GM18511 (cell line): ENCODE measurements around the gene ALKBH6.
"Not testable (repeated sequence)": the region's sequence is repeated elsewhere in the genome, so short reads cannot be mapped to it uniquely, and the experiment has no call there.

Experiments used
- ATAC-seq: cut with Tn5 transposase; IDR thresholded peaks from one replicate; pipeline ENCODE4 v1.9.1; 2021; ENCODE audit warnings: mild to moderate bottlenecking, moderate library complexity; ENCODE audit not compliant: unreplicated experiment

ALKBH6 gene

DNA sequence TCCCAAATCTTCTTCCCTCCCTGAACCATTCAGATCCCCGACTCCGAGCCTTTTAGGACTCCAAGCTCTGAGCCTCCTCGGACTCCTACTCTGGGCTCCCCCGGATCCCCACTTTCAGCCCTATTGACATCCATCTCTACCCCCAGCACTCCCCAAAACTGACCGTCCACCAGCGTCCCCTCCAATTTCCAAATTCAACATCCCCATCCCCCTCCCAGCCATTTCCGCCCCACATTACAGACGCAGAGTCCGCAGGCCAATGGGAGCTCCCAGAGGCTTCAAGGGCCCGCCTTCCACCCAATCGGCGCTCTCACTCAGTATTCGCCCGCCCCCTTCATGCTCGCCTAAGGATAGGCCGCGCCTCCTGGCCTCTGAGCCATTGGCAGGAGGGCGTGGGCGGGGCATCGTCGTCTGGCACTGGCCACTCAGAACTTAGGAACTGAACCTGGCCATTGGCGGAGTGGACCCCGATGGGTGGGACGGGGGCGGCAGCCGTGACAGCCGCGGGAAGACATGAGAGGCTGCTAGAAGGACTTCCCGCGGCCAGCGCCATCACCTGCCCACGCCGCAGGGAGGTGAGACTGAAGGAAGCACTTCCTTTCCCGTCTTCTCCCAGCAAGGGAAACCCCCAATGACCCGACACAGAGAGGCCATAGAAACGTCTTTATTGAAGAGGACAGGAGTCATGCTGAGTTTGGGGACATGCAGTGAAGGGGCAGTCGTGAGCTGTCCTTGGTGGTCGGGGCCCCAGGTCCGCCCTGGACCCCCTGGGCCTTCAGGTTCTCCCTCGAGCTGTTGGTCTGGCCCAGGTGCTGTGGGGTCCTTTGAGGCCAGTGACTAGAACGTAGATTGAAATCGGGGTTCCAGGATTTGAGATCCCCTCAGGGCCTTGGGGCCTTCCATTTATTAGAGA is at the start of gene ALKBH6:
ALKBH6 (minus strand) TSS at position 202 of the 913 bp plus-strand sequence. CDS start 816 bp downstream, outside the sequence.
- peak; percentile 98 for ATAC-seq

DNA sequence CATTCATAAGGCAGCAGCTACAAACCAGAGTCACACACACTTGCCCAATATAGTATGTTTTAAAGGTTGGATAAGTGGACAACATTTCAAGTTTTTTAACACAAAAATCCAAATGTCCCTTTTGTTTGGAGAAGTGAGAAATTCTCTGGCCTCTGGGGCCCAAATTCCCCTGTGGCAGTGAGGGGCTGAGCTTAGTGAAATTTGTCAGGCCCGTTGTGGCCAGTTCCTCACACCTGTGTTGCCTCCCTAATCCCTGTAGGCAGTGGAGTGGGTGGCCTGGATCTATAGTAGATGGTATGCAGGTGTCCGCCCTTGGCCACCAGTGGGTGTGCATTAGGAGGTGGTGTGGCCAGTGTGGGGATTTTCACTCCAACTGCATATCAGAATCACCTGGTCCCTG is 47.4 kb upstream of the ALKBH6 start:
- no peak for ATAC-seq

DNA sequence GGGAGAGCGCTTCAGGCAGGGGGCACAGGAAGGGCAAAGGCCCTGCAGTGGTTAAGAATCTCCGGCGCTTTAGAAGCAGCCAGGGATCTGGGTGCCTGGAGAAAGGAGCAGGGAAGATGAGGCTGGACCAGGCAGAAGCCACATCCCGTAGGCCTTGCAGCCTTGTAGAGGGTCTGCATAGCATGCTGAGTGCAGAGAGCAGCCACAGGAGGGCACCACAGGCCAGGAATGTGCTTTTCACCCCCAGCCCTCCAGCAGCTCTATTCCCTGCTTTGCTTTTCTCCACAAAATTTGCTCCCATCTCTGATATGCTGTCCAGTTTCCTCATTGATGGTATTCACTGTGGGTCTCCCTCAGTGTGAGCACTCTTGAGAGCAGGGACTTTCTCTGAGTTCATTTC is 46.4 kb upstream of the ALKBH6 start:
- ATAC-seq: no peak

DNA sequence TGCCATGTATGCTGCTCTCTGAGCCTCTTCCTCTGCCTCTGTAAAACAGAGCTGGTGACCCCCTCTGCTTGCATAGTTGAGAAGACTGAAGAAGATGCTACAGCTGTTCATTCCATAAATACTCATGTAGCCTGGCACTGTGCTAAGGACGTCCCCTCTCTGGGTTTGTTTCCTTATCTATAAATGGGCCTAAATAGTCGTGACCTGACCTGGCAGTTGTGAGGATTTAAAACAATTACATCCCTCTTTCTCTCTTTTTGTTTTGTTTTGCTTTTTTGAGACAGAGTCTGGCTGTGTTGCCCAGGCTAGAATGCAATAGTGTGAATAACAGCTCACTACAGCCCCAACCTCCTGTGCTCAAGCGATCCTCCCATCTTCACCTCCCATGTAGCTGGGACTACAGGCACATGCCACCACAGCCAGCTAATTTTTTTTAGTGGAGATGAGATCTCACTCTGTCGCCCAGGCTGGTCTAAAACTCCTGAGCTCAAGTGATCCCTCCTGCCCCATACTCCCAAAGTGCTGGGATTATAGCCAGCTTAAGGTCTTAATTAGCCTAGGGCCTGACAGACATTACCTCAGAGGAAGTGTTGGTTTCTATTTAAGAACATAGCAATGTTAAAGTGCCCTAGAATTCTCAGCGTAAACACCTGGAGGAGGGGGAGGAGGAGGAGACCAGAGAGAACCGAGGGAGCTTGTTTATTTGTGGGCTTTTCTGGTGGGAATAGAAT is 45.3 kb upstream of the ALKBH6 start:
- ATAC-seq: no peak

DNA sequence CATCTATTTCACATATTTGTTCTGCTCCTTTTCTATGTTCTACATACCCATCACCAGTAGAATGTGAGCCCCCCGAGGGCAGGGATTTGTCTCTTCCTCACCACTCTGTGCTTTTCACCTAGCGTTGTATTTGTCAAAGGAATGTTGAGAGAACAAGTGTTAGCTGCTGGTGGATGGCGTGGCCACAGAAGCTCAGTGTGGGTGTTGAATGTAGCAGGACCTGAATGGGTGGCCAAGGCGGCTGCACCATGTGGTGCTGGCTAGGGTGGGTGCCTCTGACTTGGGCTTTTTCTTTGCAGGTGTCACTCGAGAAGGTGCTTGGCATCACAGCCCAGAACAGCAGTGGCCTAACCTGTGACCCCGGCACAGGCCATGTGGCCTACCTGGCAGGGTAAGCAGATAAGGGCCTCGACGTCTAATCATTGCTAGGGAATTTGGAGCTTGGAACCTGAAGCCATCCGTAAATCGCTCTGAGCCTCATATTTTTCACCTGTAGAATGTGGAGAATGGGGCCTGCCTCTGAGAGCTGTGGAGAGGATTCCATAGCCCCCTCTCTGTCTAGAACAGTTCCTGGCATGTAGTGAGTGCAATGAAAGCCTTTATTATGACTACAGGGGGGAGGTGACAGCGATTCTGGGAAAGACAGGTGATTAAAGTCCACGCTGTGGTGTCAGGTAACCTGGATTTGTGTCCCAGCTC is 44.6 kb upstream of the ALKBH6 start:
- ATAC-seq: no peak

DNA sequence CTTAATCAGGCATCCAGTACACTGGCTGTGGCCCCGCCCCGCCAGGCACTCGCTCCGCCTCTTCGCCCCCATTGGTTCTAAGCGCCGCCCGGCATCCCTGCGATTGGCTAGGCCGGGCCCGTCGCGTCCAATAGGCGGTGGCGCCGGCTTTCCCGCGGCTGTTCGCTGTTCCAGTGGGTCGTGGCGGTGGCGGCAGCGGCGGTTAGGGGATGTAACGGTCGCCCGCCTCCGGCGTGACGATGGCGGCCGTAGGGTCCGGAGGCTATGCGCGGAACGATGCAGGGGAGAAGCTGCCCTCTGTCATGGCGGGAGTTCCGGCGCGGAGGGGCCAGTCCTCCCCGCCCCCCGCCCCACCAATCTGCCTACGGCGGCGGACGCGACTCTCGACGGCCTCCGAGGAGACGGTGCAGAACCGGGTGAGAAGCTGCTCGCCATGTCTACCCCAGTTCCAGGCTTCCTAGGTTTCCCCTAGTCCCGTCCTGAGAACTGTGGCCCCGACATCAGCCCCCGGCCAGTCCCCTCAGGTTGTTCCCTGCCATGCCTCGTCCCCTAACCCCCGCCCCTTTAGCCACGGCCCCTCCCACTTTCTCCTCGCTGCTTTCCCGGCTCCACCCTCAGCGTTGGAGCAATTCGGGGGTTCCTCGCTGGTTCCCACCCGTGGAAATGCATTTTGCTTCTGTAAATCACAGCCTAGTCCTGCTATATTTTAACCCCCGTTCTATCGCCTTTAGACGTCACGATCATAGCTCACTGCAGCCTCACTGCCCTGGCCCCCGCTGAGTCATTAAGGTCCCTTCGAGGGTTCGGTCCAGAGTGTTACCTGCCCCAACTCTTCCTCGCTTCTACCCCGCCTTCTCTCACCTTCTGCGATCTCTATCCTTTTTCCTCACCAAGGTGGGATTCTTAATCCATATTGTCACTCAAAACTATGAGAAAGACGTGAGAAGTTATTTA is 41.0 kb upstream of the ALKBH6 start, which contains the start of gene WDR62:
WDR62 (plus strand) TSS at position 165 of the 954 bp plus-strand sequence; CDS start at position 240, 75 bp downstream.
- peak; percentile 75 for ATAC-seq

DNA sequence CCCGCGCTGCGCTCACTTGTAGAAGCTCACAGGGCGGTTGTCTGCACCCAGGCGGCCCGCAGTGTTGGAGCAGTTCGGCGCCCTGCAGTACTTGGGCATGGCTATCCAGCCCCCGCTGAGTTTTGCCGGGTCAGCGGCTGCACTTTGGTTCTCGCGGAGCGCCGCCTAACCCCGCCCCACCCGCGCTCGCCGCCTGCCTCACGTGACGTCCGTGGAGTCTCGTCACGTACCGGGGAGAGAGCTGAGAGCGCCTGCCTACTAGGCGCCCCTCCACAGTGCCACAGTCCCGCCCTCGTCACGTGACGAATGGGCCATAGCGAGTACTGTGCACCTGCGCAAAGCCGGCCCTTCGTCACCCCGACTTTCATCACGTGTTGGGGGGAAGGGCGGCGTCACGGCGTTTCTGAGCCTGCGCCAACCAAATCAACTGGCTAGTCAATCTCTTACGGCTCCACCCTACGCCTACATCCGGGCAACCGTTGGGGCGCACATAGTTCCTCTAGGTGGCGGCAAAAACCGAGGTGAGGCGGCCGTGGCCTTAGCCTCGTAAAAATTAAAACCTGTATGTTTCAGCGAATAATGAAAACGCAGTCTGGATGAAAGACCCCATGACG is 40.2 kb upstream of the ALKBH6 start, which contains the start of gene THAP8:
THAP8 (minus strand) TSS at position 167 of the 614 bp plus-strand sequence; CDS start at position 99, 68 bp downstream.
- ATAC-seq: peak; percentile 85

DNA sequence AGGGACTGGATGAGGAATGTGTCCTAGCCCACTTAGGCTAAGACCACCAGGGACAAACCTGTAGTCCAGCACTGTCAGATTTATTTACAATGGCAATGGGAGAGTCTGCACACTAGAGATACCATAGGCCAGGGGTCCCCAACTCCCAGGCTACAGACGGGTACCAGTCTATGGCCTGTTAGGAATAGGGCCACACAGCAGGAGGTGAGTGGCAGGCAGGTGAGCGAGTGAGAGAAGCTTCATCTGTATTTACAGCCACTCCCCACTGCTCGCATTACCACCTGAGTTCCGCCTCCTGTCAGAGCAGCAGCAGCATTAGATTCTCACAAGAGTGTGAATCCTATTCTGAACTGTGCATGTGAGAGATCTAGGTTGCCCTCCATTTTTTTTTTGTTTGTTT is 37.6 kb upstream of the ALKBH6 start:
- no peak for ATAC-seq

DNA sequence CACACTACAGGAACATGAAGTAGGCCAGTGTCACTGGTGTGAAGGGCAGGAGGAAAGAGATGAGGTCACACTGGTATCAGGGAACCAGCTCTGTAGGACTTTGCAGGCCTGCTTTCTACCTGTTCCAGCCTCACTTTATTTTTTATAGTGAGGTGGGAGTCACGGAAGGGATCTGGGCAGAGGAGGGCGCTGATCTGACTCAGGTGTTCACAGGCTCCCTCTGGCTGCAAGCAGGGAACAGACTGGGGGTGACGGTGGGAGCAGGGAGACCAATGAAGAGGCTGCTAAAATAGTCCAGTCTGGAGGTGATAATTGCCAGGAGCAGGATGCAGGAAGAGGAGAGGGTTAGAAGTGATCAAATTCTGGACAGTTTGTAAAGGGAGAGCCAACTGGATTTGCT is 37.2 kb upstream of the ALKBH6 start:
- ATAC-seq: no peak

DNA sequence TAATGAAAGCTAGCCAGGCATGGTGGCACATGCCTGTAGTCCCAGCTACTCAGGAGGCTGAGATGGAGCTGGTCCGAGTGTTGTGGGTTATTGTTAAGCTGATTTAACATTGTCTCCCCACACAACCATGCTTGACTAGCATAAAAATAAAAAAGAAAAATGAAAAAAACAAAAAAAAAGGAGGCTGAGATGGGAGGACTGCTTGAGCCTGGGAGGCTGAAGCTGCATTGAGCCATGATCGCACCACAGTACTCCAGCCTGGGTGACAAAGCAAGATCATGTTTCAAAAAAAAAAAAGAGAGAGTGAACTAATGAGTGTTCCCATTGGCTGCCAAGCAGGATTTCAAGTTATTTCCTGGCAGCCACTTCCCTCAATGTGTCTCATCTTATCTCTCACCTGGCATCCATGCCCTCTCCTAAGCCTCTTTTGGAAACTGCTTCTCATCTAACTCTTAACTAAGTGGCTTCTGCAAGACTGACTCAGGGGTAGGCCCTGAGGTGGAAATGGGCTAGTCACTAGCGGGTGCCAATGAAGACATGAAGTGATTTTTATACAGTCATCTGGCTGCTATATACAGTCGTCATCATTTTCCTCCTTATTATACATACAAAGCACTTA is 35.2 kb upstream of the ALKBH6 start:
- no peak for ATAC-seq

DNA sequence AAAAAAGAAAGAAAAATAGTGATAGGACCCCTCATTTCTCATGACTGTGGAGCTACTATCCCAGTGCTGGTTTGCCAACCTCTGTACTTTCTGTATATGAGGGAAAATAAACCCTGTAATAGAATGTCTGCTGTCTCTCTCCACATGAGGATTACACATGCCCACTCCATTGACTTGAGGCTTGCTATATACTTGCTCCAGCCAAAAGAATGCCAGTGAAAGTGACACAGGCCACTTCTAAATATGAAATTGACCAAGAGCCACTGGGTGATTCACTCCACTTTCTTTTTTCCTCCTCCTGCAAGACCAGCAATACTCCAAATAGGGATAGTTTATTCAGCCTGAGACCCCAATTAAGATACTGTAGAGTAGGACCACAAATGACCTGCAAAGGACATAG is 33.8 kb upstream of the ALKBH6 start:
- ATAC-seq: no peak

DNA sequence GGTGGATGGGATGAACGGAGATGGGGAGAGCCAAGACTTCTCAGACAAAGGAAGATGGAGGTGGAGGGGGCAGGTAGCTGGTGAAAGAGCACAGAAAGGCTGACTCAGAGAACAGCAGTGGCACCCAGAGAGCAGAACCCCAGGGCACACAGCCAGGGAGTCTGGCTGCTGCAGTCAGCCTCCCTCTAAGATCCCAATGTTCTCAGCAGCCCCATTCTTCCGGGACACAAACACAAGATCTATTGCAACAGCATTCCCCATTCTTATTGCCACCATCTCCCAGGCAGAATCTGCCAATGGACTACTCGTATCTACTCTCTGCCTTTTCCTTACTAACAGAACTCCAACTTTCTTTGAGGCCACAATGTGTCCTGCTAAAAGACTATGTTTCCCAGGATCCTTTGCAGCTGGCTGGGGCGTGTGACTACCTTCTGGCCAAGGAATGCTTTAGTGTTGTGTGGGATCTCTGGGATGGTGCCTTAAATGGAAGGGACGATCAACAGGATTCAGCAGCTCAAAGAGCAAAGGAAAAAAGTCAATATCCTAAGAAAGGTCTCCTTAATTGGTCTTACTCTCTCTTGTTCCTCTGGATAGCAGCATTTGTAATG is 32.5 kb upstream of the ALKBH6 start:
- ATAC-seq: no peak

DNA sequence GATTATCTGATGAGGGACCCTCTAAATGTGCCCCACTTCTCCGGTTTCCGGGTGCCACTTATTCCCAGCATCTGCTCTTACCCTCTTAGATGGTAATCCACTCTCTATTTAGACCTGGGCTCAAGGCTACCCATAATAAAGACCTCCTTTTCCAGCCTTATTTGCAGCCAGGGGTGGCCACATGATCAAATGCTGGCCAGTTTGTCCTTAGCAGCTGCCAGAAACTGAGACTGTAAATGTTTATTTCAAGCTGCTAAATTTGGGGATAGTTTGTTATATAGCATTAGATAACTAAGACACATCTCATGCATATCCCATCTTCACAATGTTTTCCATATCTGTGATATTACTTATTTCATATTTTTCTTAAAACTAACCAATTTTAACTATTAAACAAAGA is 29.9 kb upstream of the ALKBH6 start:
- ATAC-seq: no peak

DNA sequence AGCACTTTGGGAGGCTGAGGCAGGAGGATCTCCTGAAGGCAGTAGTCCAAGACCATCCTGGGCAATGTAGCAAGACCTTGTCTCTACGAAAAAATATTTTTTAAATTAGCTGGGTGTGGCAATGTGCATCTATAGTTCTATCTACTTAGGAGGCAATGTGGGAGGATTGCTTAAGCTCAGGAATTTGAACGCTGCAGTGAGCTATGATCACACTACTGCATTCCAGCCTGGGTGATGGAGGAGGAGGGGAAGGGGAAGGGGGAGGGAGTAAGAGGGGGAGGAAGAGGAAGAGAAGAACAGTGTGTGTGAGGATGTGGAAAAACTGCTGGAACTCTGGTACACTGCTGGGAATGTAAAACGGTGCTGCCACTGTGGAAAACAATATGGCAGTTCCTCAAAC is 27.8 kb upstream of the ALKBH6 start:
- ATAC-seq: no peak

DNA sequence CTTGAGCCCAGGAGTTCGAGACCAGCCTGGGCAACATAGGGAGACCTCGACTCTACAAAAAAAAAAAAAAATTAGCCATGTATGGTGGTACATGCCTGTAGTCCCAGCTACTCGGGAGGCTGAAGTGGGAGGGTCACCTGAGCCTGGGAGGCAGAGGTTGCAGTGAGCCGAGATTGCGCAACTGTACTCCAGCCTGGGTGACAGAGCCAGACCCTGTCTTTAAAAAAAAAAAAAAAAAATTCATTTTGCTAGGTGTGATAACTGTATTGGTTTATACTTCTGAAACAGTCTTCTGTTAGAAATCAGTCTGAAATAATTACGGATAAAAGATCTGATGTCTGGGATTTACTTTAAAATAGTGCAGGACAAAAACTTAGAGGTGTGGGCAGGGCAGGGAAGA is 27.1 kb upstream of the ALKBH6 start:
- not testable (repeated sequence) for ATAC-seq

DNA sequence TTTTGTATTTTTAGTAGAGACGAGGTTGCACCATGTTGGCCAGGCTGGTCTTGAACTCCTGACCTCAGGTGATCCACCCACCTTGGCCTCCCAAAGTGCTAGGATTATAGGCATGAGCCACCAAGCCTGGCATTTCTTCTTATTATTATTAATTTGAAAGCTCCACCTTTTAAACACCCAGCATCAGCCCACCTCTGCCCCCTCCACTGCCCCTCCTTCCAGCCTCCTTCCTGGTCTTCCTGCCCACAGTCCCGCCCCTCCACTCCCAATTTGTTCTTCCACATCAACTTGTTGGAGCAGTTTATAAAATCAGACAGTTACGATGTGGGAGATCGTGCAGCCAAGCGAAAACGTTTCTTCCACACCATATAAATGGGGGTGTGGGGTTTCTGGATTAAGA is 26.5 kb upstream of the ALKBH6 start:
- ATAC-seq: no peak

DNA sequence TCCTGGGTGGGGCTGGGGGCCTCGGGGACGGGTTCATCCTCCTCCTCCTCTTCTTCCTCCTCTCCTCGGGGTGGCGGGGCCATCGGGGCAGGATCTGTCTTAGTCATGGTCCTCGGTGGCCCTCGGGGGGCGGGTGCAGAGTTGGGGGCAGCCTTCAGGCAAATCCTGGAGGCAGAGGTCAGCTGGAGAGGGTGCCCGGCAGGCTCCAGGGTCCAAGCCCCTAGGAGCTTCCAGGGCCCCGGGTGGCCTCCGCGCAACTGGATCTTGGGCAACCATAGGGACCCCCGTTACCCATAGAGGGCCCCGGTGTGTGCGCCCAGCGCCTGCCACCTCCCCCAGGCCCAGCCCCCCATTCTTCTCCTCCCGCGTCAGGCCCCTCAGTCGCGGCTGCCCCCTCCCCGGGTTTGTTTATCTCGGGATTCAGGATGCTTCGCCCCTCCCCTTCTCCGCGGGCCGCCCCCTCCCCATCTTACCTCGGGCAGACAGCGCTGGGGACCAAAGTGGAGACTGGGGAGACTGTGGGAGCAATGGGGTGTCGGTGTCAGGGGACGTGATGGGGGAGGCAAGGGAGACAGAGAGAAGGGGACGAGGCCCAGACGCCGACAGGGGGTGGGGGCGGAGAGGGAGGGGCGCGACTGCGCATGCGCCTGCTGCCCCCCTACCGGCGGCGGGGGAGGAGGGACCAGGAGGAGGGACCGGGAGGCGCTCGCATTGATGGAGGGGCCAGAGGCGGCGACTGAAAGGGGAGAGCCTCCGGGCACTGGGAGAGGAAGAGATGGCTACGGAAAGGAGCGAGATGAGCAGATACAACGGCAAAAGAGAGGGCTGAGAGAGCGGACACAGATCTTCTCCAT is 18.5 kb upstream of the ALKBH6 start, which contains the start of gene CLIP3:
CLIP3 (minus strand) TSS at position 623 of the 854 bp plus-strand sequence; CDS start at position 107, 516 bp downstream.
- ATAC-seq: no peak

DNA sequence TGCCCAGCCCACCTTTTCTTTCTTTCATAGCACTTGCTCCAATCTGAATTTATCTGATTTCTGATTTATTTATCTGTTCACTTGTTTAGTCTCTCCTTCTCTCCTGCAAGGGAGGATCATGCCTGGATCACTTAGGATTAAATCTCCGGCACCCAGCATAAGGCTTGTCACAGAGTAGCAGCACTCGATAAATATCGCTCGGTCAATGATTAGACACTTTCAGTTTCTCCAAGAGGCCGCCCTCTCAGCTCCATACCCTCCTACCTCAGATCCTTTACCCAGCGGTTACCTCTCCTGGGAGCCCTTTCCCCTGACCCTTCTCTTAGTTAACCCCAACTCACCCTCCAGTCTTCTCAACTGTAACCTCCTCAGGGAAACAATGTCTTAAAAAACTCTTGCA is 17.3 kb upstream of the ALKBH6 start:
- ATAC-seq: no peak
